Fibroblast of peridontal ligament (primary cell): ENCODE data around the gene H2BK1.

Experiments
- DNase-seq: peaks from one replicate; pipeline ENCODE4 v3.0.0-alpha.2; 2010; ENCODE audit errors: extremely low read depth

Gene H2BK1

DNA sequence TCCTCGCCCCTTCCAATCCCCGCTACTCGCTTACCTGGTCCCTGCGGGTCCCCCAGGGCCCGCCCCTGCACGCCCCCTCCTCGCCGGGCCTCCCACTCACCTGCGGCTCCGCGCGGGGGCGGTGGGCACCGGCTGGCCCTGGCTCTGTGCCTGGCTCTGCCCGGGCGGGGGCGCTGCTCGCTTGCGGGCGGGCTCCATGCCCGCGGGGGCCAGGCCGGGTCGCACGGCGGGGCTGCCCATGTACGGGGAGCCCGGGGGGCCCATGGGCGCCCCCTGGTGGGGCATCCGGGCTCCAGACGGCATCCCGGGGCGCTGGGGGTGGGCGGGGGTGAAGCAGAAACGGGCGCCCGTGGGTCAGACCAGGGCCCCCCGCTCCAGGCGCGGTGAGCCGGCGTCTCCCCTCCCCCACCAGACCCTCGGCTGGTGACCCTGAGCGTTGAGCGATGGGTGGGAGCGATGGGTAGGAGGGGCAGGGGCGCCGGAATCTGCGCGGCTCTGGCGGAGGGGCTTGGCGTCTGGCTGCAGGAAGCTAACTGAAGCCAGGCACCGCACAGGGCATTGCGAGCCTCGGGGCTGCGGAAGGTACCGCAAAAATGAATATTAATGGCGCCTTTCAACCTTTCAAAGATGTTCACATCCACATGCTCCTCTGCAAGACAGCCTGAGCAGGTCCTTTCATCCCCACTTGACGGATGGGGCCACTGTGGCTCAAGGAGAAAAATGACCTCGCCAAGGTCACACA lies 35.2 kb upstream of the H2BK1 start:
- DNase-seq: no peak

DNA sequence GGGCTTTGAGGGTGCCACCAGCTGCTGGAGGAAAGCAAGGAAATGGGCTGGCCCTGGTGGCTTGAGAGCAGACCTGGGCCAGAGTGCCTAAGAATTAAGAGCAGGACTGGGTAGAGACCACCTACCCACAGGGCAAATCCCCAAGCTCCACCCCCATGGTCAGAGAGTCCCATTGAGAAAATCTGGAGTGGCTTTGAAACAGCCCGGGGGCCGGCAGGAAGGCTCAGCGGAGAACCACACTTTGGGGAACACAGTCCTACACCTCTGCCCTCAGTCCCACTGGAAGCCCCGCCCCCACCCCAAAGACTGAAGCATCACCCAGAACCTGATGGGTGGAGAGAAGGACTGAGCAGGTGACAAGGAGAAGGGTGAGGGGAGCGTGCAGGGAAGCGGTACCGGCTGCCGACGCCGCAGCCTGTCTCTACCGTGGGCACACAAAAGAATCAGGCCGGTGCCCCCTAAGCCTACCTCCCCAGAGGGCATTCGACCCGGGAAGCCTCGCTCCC lies 34.6 kb upstream of the H2BK1 start:
- DNase-seq: no peak

DNA sequence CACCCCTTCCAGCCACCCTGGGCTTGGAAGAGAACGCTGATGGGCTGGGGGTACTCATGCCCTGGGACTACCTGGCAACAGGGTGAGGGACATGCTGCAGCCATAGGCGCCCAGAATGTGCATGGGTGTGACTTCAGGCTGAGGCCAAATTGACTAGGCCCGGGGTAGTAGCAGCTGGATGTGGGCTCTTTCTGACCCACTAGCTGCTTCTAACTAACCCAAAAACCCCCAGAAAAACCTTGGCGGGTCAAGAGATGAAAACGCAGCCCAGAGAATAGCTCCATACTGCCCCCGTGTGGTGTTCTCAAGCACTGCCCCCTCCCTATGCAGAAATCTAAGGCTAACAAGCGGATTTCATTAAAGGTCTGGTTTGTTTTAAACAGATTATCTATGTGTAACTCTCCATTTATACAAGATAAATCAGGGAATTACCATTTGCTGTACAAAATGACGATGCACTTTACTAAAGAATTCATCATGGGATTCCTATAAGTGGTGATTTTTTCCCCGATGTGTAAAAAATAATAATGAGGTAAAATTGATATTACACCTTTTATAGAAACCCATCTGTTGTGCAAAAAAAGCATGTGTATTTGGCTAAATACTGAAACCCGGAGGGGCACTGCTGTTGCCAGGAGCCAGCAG lies 34.0 kb upstream of the H2BK1 start:
- DNase-seq: peak; percentile 72

DNA sequence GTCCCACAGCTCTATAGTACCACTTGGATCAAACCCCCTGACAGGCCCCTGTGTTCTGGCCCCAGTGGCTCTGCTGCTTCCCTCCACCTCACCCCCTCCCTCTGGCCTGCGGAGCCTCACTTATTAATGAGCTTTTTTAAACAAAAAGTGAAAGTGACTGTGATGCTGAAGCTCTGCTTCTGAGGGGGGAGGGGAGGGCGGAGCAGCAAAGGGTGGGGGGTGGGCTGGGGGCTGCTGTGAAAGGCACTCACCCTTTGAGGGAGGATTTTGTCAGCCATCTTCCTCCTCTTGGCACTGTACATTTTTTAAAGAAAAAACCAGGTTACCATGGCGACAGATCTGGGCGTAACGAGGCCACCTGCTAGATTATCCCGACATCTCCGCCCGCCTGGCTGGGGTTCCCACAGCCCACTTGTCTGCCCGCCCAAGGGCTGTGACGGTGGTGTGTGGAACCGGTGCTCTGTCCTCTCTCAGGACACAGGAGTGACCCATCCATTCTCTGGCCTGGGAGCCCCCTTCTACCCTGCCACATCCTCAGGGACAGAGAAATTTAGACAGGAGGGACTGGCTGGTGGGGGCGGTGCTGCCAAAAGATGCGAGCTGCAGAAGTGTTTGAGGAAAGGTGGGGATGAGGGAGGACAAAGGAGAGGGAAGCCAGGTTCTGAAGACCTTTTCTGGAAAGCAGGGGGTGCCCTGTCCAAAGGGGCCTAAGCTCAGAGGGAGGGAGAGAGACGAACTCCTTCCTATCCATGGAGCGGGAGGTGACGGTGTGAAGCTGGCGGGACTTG lies 33.3 kb upstream of the H2BK1 start:
- DNase-seq: no peak

DNA sequence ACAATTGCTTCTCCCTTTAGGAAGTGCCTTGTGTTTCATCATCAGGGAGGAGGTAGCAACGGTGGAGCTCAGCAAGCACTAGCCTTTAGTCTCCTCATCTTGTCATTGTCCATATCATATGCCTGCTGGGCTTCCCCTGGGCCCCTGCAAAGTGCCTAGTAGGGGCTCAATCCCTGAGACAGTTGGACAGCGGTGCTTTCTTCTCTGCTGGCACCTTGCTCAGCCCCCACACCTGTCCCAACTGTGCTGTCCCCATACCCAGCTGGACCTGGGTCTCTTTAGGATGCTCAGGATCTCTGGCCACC lies 32.7 kb upstream of the H2BK1 start:
- no peak for DNase-seq

DNA sequence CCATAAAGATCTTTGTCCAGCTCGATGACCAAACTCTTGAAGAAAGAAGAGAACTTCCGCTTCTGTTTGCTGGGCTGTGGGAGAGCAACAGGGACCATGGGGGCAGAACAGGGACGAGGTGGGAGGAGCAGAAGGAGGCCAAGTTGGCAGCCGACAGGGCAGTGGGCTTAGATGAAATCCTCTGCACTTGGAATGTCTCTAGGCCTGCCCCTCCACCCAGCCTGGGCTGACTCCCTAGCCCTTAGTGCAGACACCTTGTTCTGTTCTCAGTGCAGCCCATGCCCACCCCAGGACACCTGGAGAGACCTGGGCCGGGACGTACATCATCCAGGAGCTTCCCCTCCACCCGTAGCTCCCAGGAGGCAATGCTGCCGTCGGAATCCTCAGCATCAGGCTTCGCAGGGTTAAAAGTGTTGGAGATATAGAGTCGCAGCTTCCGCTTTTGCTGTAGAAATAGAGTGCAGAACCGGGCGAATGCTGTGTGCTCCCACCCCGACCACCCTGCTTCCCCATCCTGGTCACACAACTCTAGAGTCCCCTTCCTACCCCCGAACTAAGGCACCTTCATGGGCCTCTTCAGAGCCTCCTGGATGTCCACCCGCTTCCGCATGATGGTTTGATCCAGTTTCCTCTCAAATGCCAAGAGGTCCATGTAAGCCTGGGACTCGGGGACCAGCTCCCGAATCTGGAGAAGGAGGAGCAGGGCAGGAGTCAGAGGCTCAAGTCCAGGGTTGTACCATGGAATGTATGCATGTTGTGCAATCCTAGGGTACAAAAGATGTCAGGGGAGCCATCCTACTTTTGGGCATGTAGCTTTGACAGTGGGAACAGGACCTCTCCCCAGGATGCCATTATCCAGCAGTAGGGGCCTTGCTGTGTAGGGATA lies 32.1 kb upstream of the H2BK1 start:
- DNase-seq: no peak

DNA sequence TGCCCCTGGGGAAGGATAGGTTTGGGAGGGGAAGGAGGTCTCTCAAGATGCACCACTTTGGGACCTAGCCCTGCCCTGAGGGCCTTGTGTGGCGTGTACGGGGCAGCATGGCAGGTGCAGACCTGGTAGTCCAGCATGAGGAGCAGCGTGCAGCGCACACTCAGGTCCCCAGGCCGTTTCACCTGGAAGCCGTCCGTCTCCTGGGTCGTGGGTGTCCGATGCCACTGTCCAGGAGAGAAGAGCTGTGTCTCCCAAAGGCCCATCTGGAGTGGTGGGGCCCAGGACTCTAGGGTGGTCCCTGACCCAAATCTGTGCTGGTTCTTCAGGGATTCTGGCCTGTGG lies 31.4 kb upstream of the H2BK1 start:
- DNase-seq: no peak

DNA sequence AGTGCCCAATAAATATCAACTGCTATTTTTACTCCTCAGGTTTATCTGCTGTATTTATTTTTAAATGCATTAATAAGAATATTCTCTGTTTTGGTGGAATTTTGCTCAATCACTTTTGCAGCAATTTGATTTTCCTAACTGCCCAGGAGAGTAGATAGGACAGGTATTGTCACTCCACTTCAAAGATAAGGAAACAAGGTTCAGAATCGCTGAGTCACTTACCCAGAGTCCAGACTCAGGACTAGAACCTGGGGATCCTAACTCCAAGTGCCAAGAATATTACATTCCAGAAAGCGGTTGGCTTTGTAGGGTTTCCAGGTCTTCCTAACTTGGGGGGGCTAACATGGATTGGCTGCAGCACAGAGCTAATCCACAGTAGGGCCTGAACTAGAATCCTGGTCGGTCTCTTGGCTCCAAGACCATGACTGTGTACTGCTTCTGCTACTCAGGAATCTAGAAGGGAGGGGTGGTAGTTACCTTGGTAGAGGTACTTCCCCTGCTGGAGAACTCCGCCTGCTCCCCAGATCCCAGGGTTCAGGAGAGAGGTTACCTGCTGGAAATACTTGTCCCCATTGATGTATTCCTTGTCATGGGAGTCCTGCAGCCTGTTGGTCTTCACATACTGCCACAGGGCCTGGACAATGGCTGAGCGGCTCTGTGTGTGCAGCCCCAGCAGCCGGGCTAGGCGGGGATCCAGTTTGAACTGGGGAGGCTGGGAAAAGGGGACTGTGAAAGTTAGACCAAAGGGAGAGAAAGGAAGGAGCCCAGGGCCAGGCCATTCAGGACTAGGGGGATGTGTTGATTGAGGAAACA lies 30.9 kb upstream of the H2BK1 start:
- no peak for DNase-seq

DNA sequence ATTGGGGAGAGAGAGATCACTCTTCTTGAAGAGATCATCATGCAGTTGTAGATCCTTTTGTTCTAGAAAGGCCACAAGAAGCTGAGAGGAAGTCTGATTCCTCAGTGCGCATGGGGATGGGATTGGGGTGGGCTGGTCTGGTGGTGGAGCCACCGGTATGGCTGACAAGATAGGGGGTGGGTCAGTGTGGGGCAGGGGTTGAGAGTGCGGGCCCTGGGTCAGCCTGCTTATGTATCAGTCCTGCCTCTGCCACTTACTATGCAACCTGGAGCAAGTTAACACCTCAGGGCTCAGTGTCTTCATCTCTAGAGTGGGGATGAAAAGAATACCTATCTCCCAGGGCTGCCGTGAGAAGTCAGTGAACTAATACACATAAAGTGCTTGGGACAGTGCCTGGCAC lies 30.2 kb upstream of the H2BK1 start:
- no peak for DNase-seq

DNA sequence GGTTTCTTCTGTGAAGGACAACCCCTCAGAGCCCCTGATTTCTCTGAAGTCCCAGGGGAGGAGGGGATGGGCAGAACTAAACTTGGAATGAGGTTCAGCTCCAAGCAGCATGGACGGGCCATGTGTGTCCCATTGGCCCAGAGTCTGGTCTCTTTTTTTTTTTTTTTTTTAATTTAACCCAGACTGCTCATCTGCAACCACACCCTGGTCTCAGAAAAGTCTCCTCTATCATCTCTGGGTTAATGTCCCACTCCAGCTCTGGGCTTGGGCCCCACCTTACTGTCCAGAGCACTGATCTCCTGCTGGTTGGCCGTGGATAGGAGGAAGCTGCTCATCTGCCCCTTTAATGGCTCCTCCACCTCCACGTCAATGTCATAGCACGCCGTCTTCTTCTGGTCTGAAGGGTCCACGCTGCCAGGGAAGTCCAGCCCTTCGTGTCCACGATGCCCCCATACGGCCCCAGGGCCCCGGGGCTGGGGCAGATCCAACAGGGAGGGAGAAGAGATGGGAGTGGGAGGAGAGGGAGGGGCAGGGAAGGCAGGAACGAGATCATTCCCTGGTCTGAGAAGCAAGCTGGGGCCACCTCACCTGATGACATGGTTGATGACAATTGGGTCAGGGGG lies 29.7 kb upstream of the H2BK1 start:
- no peak for DNase-seq

DNA sequence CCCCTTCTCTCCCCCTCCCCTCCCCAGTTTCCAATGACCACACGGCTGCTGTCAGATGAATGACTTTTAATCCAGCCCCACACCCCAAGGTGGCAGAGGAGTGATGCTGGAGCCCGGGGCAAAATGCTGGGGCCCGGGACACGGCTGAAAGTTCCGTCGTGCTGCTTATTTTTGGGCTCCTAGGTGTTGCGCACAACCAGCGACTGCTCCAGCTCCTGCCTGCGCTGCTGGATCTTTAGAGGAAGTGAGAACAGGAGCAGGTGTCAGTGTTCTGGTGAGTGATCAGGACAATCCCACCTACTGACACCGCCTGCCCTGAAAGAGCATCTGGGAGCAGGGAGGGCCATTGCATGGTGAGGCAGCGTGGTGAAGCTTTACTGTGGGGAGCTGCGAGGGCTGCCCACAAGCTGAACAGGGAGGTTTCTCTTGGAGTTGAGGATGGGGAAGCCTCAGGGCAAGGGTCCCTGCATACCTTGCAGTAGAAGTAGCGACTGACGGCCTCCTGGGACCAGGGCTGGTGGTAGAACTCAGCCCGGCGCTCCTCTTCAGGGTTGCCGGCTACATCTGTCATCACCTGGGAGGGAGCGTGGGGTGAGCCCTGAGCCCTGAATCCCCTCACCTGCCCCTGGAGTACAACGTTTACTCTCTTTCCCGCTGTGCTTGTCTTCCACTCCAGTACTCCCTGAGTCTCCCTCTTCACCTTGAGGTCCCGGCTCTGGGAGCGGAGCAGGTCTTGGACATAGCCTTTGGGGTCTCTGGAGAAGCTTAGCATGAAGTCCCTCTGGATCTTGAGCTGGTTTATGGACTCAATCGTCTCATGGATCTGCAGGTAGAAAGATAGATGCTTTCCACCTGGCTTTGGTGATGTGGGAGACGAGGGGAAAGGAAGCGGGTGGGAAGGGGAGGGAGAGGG lies 28.9 kb upstream of the H2BK1 start:
- no peak for DNase-seq

DNA sequence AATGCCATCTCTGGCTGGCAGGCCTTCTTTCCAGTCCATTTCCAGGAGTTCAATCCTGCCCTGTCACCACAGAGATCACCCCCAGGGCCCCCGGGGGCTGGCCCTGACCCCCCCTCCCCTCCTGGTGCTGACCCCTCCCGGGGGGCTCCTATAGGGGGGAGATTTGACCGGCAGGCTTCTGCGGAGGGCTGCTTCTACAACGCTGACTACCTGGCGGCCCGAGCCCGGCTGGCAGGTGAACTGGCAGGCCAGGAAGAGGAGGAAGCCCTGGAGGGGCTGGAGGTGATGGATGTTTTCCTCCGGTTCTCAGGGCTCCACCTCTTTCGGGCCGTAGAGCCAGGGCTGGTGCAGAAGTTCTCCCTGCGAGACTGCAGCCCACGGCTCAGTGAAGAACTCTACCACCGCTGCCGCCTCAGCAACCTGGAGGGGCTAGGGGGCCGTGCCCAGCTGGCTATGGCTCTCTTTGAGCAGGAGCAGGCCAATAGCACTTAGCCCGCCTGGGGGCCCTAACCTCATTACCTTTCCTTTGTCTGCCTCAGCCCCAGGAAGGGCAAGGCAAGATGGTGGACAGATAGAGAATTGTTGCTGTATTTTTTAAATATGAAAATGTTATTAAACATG lies 28.0 kb upstream of the H2BK1 start:
- DNase-seq: no peak

DNA sequence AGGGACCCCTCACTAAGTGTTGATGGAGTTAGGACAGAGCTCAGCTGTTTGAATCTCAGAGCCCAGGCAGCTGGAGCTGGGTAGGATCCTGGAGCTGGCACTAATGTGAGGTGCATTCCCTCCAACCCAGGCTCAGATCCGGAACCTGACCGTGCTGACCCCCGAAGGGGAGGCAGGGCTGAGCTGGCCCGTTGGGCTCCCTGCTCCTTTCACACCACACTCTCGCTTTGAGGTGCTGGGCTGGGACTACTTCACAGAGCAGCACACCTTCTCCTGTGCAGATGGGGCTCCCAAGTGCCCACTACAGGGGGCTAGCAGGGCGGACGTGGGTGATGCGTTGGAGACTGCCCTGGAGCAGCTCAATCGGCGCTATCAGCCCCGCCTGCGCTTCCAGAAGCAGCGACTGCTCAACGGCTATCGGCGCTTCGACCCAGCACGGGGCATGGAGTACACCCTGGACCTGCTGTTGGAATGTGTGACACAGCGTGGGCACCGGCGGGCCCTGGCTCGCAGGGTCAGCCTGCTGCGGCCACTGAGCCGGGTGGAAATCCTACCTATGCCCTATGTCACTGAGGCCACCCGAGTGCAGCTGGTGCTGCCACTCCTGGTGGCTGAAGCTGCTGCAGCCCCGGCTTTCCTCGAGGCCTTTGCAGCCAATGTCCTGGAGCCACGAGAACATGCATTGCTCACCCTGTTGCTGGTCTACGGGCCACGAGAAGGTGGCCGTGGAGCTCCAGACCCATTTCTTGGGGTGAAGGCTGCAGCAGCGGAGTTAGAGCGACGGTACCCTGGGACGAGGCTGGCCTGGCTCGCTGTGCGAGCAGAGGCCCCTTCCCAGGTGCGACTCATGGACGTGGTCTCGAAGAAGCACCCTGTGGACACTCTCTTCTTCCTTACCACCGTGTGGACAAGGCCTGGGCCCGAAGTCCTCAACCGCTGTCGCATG lies 27.2 kb upstream of the H2BK1 start:
- no peak for DNase-seq

DNA sequence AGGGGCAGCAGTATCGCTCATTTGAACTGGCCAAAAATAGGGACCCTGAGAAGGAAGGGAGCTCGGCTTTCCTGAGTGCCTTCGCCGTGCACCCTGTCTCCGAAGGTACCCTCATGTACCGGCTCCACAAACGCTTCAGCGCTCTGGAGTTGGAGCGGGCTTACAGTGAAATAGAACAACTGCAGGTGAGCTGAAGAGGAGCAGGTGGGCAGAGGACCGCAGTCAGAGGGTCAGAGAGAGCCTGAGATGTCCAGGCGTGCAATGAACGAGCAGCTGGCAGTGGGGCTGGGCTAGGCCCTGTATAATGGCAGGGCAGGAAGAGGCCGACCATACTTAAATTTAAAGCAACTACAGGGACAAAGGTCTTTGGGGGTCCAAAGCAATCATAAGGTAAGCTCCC lies 26.1 kb upstream of the H2BK1 start:
- no peak for DNase-seq

DNA sequence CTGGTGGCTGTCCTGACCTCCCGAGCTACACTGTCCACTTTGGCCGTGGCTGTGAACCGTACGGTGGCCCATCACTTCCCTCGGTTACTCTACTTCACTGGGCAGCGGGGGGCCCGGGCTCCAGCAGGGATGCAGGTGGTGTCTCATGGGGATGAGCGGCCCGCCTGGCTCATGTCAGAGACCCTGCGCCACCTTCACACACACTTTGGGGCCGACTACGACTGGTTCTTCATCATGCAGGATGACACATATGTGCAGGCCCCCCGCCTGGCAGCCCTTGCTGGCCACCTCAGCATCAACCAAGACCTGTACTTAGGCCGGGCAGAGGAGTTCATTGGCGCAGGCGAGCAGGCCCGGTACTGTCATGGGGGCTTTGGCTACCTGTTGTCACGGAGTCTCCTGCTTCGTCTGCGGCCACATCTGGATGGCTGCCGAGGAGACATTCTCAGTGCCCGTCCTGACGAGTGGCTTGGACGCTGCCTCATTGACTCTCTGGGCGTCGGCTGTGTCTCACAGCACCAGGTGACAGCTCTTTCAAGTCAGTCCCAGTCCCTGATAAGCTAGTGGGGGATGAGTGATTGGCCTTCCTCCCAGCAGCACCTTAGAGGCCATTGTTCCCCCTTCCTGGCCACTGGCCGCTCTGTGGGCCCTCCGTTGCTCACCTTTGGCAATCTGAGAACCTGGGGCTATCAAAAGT lies 25.0 kb upstream of the H2BK1 start:
- no peak for DNase-seq

DNA sequence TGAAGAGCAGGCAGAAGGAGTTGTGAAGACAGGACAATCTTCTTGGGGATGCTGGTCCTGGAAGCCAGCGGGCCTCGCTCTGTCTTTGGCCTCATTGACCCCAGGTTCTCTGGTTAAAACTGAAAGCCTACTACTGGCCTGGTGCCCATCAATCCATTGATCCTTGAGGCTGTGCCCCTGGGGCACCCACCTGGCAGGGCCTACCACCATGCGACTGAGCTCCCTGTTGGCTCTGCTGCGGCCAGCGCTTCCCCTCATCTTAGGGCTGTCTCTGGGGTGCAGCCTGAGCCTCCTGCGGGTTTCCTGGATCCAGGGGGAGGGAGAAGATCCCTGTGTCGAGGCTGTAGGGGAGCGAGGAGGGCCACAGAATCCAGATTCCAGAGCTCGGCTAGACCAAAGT lies 23.5 kb upstream of the H2BK1 start:
- no peak for DNase-seq

DNA sequence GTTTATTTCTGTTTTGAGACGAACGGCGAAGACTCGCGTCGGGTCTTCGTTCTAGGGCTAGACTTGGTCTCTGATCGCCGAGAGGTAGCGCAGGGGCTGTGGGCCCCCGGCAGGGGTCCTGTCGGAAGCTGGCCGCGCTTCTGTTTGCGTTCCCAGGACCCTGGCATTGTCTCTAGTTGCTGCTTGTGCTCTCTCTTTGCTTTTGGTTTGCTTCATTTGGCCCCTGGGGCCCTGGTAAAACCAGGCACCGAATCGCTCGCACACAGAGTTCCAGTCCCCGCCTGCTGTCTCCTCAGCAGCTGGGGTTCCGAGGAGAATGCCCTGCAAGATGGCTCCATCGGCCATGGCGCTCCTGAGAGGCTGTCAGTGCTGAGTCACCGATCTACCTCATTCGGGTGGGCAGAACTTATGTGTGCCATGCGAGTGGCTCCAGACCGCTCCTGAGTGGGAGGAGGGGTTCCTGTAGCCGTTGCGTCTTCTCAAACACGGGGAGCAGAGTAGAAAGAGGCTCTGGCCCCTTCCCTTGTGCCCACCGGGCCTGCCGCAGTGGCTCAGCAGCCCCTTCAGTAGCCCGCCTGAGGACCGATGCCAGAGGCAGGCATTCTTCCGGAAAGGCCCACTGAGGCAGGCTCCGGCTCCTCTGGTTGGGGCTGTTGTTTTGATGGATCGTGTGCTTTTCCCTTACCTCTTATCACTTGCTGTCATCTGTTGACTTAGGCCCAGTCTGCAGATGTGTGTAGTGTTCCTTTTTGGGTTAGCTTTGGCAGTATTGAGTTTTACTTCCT lies 22.8 kb upstream of the H2BK1 start:
- DNase-seq: peak; percentile 78
